GM12891 (cell line): ENCODE measurements around the gene KLHL20.

ENCODE experiments used
- PAX5 ChIP-seq: IDR thresholded peaks from 2 replicates; pipeline ENCODE4 v1.6.1; 2011; ENCODE audit warnings: low read length, moderate library complexity, mild to moderate bottlenecking; ENCODE audit not compliant: insufficient read depth, severe bottlenecking
- POLR2A ChIP-seq: IDR thresholded peaks from 2 replicates; pipeline ENCODE4 v1.6.1; 2011; ENCODE audit warnings: low read depth, low read length, control low read depth
- POLR2AphosphoS5 ChIP-seq: IDR thresholded peaks from 2 replicates; pipeline ENCODE4 v1.6.1; 2011; ENCODE audit warnings: low read depth, low read length, control low read depth
- POU2F2 ChIP-seq: IDR thresholded peaks from 2 replicates; pipeline ENCODE4 v1.6.1; 2011; ENCODE audit warnings: low read depth, mild to moderate bottlenecking, control low read depth, low read length, moderate library complexity
- SPI1 ChIP-seq: IDR thresholded peaks from 2 replicates; pipeline ENCODE4 v1.6.1; 2011; ENCODE audit warnings: low read depth, low read length, control low read depth
- TAF1 ChIP-seq: IDR thresholded peaks from 2 replicates; pipeline ENCODE4 v1.6.1; 2011; ENCODE audit warnings: low read depth, low read length, control low read depth

DNA sequence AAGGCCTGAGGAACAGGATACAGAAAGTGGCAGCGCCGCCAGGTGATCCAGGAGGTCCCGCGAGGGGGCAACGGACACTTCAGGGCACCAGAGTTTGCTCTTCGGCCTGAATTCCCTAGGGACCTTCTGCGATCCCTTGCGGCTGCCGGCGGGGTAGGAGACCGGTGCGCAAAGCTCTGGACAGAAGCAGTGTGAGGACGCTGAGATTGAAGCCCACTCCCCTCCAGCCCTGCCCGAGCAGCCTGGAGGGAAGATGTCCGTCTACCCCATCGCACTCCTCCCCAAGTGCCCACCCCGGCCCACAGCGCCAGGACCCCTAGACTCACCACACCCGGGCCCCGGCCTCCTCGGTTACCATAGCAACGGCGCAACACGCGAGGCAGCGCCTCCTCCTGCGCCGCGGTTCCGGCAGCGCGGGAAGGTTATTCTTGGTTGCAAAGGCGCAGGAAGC, 45.3 kb upstream of the KLHL20 start, which contains the start of gene ANKRD45:
- TF ChIP-seq POLR2AphosphoS5, result no peak
- TF ChIP-seq POLR2A, result no peak
- TF ChIP-seq SPI1, result no peak
- no peak for TF ChIP-seq TAF1
- no peak for TF ChIP-seq POU2F2
- no peak for TF ChIP-seq PAX5
